ENCODE results near the gene ADAMTS8. TPM values are rescaled to one million over a fixed set of nuclear protein-coding genes. Genes with fewer than 3 reads are reported as not detected.

The ADAMTS8 gene
- total RNA-seq, 3 donors from 2014 or later (not counting 1 experiment from before 2014, with no cell fraction given): not detected

- intact Hi-C loops (cut with micrococcal nuclease): no loop called here
- H3K27me3 ChIP-seq (ENCODE audit: control insufficient read depth, insufficient read depth, low read length): no peaks in the 10 kb centered on the region
- 90% methylated on average over 16 of the region's 16 CpGs for WGBS (ENCODE audit: insufficient coverage)
- no peaks in the 10 kb centered on the region for H3K4me1 ChIP-seq (ENCODE audit: control insufficient read depth, insufficient read depth, low read length)
- H3K27ac ChIP-seq (ENCODE audit: low read length): no peak overlapping the region
- no peak overlapping the region for H3K27ac Mint-ChIP-seq
- H3K4me1 Mint-ChIP-seq: peaks cover 0 to 4% of the 10 kb centered on the region in 2 donors
- H3K36me3 Mint-ChIP-seq: no peaks in the 10 kb centered on the region
- no peak overlapping the region for H3K4me3 ChIP-seq (ENCODE audit: low read length)
- peaks cover 21 to 24% of the 10 kb centered on the region in 2 donors for H3K27me3 Mint-ChIP-seq (ENCODE audit: low read depth in 2 of 2)
- ATAC-seq (no peak), DNase-seq (no peak)
- H3K9me3 Mint-ChIP-seq: no peaks in the 10 kb centered on the region
- no peaks in the 10 kb centered on the region for H3K36me3 ChIP-seq (ENCODE audit: control insufficient read depth, insufficient read depth, low read length)
- no peak overlapping the region for H3K4me3 Mint-ChIP-seq
- TF ChIP-seq CTCF (IDR thresholded peaks at IDR 0.05): no peak
- H3K9me3 ChIP-seq (ENCODE audit: control insufficient read depth, insufficient read depth, low read length): no peaks in the 10 kb centered on the region
These were observed 14.9 kb downstream of the ADAMTS8 start for GRCh38 chr11:130413405-130414106.

- intact Hi-C loops (cut with micrococcal nuclease): no loop called here
- no peaks in the 10 kb centered on the region for H3K27me3 ChIP-seq (ENCODE audit: control insufficient read depth, insufficient read depth, low read length)
- H3K4me3 Mint-ChIP-seq: no peak overlapping the region
- no peak for TF ChIP-seq CTCF (IDR thresholded peaks at IDR 0.05)
- no peaks in the 10 kb centered on the region for H3K9me3 Mint-ChIP-seq
- no peaks in the 10 kb centered on the region for H3K36me3 ChIP-seq (ENCODE audit: control insufficient read depth, insufficient read depth, low read length)
- no peak for DNase-seq
- peaks cover 2 to 4% of the 10 kb centered on the region in 2 donors for H3K4me1 Mint-ChIP-seq
- WGBS (ENCODE audit: insufficient coverage): 86% methylated on average over 11 of the region's 11 CpGs
- H3K4me1 ChIP-seq (ENCODE audit: control insufficient read depth, insufficient read depth, low read length): no peaks in the 10 kb centered on the region
- no peak for ATAC-seq
- peaks cover 20 to 21% of the 10 kb centered on the region in 2 donors for H3K27me3 Mint-ChIP-seq (ENCODE audit: low read depth in 2 of 2)
- no peak overlapping the region for H3K27ac Mint-ChIP-seq
- H3K36me3 Mint-ChIP-seq: no peaks in the 10 kb centered on the region
- H3K27ac ChIP-seq (ENCODE audit: low read length): no peak overlapping the region
- H3K9me3 ChIP-seq (ENCODE audit: control insufficient read depth, insufficient read depth, low read length): no peaks in the 10 kb centered on the region
- no peak overlapping the region for H3K4me3 ChIP-seq (ENCODE audit: low read length)
These were observed 17.2 kb downstream of the ADAMTS8 start for GRCh38 chr11:130411223-130411622.

GRCh38 chr11:130409594-130410388, 18.6 kb downstream of the ADAMTS8 start:
- no peak for ATAC-seq
- WGBS (ENCODE audit: insufficient coverage): 73% methylated on average over 4 of the region's 7 CpGs
- Histone ChIP-seq H3K36me3 (ENCODE audit: control insufficient read depth, insufficient read depth, low read length) (no peaks in the 10 kb centered on the region), H3K9me3 (ENCODE audit: control insufficient read depth, insufficient read depth, low read length) (no peaks in the 10 kb centered on the region), H3K27ac (ENCODE audit: low read length) (no peak overlapping the region), H3K4me1 (ENCODE audit: control insufficient read depth, insufficient read depth, low read length) (no peaks in the 10 kb centered on the region), H3K4me3 (ENCODE audit: low read length) (no peak overlapping the region), H3K27me3 (ENCODE audit: control insufficient read depth, insufficient read depth, low read length) (no peaks in the 10 kb centered on the region)
- H3K4me3 Mint-ChIP-seq: no peak overlapping the region
- DNase-seq: no peak
- H3K4me1 Mint-ChIP-seq: peaks cover 4 to 6% of the 10 kb centered on the region in 2 donors
- peaks cover 18 to 19% of the 10 kb centered on the region in 2 donors for H3K27me3 Mint-ChIP-seq (ENCODE audit: low read depth in 2 of 2)
- no peaks in the 10 kb centered on the region for H3K9me3 Mint-ChIP-seq
- no peaks in the 10 kb centered on the region for H3K36me3 Mint-ChIP-seq
- intact Hi-C loops (cut with micrococcal nuclease): no loop called here
- TF ChIP-seq CTCF (IDR thresholded peaks at IDR 0.05): no peak
- no peak overlapping the region for H3K27ac Mint-ChIP-seq

Measured in natural killer cell (primary cell).